HepG2 (cell line): Measurements from ENCODE around the gene TSSK6.

ENCODE experiments used
- ARHGAP35 ChIP-seq: sonication (generic); formaldehyde crosslinking; IDR thresholded peaks from 2 replicates; pipeline ENCODE4 v1.9.0; 2022; ENCODE audit warnings: mild to moderate bottlenecking, inconsistent platforms, moderate library complexity, missing genetic modification reagents, borderline replicate concordance
- FOXM1 ChIP-seq: sonication (generic); formaldehyde crosslinking; IDR thresholded peaks from 2 replicates; pipeline ENCODE4 v1.5.0; 2020; ENCODE audit warnings: missing genetic modification reagents
- TAF15 ChIP-seq: fragments of 200-400 bp; formaldehyde crosslinking; IDR thresholded peaks from one replicate; pipeline ENCODE4 v1.6.1; 2018; ENCODE audit warnings: mild to moderate bottlenecking, low read depth, low read length; ENCODE audit not compliant: poor library complexity, severe bottlenecking
- WIZ ChIP-seq: sonication (generic); formaldehyde crosslinking; IDR thresholded peaks from 2 replicates; pipeline ENCODE4 v1.5.1; 2020; ENCODE audit warnings: mild to moderate bottlenecking, missing genetic modification reagents
- ZNF746 ChIP-seq: sonication (generic); formaldehyde crosslinking; IDR thresholded peaks from 2 replicates; pipeline ENCODE4 v1.8.0; 2022; ENCODE audit warnings: mild to moderate bottlenecking, missing genetic modification reagents
- TF ChIP-seq, protein P1 (sequence below): sonication (generic); formaldehyde crosslinking; IDR thresholded peaks from 2 replicates; pipeline ENCODE4 v1.5.0; 2020; ENCODE audit warnings: missing genetic modification reagents, mild to moderate bottlenecking, borderline replicate concordance
- TF ChIP-seq, protein P2 (sequence below): sonication (generic); formaldehyde crosslinking; IDR thresholded peaks from 2 replicates; pipeline ENCODE4 v1.5.0; 2020; ENCODE audit warnings: mild to moderate bottlenecking, missing genetic modification reagents, moderate library complexity

DNA sequence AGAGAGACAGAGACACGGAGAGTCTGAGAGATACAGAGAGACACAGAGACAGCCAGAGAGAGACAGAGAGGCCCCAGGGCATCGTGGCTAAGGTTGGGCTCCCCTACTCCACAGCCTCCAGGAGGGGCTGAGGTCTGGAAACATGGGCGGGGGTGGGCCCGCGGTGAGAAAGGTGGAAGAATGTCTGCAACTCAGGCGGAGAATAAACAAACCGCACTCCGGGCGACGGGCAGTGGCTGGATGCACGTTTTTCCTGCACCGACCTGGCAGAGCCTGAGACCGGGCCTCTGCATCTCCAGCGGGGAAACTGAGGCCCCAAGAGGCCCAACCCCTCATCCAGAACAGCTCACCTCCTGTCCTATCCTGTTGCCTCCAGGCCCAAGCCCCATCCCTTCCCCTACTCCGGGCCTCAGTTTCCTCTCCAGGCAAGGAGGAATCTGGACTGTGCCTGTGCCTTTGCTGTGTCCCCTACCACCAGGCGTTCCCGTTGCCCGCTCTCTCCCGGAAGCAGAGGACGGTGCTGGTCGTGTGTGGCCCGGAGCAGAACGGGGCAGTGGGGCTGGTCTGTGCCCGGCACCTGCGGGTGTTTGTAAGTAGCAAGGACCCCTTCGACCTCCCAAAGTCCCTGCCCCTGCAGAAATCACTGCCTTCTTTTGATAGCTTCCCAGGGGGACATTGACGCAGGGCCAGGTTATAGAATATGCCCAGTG lies 19.4 kb upstream of the TSSK6 start:
- no peak for TF ChIP-seq WIZ (CRISPR knock-in tag)
- TF ChIP-seq, protein P1, sequence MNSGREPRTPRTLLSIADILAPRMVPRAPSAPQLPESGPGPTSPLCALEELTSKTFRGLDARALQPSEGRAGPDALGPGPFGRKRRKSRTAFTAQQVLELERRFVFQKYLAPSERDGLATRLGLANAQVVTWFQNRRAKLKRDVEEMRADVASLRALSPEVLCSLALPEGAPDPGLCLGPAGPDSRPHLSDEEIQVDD (CRISPR knock-in tag) = no peak
- no peak for TF ChIP-seq ZNF746
- no peak for TF ChIP-seq FOXM1 (CRISPR knock-in tag)
- no peak for TF ChIP-seq TAF15
- TF ChIP-seq, protein P2, sequence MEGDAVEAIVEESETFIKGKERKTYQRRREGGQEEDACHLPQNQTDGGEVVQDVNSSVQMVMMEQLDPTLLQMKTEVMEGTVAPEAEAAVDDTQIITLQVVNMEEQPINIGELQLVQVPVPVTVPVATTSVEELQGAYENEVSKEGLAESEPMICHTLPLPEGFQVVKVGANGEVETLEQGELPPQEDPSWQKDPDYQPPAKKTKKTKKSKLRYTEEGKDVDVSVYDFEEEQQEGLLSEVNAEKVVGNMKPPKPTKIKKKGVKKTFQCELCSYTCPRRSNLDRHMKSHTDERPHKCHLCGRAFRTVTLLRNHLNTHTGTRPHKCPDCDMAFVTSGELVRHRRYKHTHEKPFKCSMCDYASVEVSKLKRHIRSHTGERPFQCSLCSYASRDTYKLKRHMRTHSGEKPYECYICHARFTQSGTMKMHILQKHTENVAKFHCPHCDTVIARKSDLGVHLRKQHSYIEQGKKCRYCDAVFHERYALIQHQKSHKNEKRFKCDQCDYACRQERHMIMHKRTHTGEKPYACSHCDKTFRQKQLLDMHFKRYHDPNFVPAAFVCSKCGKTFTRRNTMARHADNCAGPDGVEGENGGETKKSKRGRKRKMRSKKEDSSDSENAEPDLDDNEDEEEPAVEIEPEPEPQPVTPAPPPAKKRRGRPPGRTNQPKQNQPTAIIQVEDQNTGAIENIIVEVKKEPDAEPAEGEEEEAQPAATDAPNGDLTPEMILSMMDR (CRISPR knock-in tag) = no peak
- TF ChIP-seq ARHGAP35 (CRISPR knock-in tag) = no peak
